AG09319 (cell line): ENCODE results near the gene SCAPER.

ENCODE experiments used
- DNase-seq: peaks from one replicate; pipeline ENCODE4 v3.0.0-alpha.2; 2010; ENCODE audit warnings: low read depth; ENCODE audit errors: extremely low read depth
- TF ChIP-seq, protein P1 (sequence below): IDR thresholded peaks from 2 replicates; pipeline ENCODE4 v1.5.1; 2011; ENCODE audit warnings: low read depth, mild to moderate bottlenecking, inconsistent platforms, low read length, moderate library complexity

Gene SCAPER

DNA sequence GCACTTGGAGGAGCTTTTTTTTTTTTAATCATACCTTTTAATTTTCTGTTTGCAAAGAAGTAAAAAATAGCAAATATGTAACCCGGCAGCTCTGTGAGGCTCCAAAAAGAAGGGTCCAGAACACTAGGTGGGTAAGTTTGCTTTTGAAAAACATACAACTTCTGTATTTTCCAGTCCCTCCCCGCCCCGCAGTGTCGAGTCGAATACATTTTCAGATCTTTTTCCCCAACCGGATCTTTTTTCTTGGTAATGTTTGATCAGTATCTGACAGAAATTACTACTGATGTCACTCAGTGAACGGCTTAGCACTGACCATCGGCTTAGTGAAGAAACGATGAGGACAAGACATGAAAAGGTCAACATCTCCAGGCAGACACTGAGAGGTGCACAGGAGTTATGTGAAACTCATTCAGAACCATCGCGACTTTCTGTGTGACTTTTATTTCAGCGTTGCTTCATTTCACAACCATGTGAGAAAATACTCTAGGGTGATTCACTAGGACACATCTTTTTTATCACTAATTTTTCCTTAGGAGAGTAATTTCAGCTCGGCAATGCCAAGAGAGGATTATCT lies 557.6 kb downstream of the SCAPER start:
- TF ChIP-seq, protein P1, sequence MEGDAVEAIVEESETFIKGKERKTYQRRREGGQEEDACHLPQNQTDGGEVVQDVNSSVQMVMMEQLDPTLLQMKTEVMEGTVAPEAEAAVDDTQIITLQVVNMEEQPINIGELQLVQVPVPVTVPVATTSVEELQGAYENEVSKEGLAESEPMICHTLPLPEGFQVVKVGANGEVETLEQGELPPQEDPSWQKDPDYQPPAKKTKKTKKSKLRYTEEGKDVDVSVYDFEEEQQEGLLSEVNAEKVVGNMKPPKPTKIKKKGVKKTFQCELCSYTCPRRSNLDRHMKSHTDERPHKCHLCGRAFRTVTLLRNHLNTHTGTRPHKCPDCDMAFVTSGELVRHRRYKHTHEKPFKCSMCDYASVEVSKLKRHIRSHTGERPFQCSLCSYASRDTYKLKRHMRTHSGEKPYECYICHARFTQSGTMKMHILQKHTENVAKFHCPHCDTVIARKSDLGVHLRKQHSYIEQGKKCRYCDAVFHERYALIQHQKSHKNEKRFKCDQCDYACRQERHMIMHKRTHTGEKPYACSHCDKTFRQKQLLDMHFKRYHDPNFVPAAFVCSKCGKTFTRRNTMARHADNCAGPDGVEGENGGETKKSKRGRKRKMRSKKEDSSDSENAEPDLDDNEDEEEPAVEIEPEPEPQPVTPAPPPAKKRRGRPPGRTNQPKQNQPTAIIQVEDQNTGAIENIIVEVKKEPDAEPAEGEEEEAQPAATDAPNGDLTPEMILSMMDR = no peak

DNA sequence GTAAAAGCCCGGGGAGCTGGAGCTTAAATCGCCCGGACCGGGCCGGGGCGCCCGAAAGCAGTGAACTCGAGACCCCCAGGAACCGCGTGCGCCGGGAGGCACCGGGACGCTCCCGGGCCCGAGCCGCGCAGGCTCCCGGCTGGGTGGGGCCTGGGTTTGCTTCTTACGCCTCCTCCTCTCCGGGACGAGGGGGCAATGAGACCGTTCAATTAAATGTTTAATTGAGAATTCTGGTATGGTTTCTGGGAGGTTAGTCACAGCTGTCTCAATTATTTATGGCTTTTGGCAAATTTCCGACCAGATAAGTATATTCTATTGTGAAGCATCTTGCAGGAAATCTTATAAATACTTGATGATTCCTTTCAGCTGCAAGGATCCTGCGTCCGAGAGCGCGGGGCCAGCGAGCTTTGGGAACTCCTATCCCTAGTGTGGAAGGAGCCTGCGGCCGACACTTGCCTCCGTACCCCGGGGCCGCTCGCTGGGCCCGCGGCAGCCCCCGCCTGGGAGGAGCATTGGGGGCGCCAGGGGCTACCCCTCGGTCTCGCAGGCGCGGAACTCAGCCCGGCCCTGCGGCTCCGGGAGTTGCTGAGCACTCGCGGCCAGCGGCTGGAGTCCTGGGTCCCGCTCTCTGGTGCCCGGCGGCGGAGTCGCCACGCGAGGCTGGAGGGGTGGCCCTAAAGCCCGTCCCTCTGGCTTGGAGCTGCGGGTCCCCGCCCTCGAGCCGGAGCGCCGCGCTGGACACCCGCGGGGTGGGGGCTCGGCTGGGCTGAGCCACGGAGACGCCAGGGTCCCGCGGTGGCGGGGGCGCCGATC lies 558.3 kb downstream of the SCAPER start:
- DNase-seq = no peak
- TF ChIP-seq, protein P1 = no peak

More for the DNA sequence above, 557.6 kb downstream of the SCAPER start:
- no peak for DNase-seq

DNA sequence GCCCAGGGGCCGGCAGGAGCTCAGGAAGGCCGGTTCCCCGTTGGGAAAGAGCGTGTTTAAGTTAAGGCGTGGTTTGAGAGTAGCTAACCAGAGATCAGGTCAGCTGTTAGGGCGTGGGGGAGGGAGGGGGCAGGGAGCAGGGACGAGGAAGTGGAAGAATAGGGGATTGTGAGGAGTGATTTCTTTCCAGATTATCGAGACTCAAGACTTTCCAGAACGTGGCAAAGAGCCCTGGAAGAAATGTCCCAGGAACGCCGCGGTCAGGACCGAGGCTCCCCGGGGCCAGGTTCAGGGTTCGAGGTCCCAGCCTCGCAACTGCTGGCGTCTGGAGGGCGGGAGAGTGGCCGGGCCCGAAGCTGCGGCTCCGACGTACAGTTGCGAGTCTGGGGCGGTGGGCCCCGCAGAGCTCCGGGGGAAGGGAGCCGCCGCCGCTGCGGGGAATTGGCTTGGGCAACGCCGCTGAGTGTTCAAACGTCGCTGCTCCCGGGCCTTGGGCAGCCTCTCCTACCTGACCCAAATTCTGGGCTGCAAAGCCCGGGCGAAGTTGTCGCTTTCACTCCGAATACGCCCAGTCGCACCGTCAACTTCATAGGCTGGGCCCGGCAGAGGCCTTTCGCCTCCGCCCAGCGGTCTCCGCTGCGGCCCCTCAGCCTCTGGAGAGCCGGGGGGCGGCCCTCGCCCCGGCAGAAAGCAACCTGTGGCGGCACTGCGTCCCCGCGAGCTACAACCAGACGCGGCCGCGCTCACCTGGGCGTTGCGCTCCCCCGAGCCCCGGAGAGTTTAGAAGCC lies 559.1 kb downstream of the SCAPER start:
- TF ChIP-seq, protein P1 = no peak
- DNase-seq = no peak

DNA sequence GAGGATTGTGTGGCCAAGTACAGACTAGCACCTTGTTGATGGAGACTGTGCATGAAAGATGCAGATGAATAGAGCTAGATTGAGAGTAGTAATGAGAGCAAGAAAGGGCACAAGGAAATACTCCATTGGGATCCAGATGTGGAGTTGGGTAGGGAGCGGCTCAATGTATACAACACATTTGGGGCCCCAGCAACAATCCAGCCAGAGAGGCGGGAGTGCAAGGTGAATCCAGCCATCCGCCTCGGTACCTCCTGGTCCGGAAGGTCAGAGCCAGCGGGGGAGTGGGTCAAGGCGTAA lies 559.6 kb downstream of the SCAPER start:
- TF ChIP-seq, protein P1 = no peak
- no peak for DNase-seq

DNA sequence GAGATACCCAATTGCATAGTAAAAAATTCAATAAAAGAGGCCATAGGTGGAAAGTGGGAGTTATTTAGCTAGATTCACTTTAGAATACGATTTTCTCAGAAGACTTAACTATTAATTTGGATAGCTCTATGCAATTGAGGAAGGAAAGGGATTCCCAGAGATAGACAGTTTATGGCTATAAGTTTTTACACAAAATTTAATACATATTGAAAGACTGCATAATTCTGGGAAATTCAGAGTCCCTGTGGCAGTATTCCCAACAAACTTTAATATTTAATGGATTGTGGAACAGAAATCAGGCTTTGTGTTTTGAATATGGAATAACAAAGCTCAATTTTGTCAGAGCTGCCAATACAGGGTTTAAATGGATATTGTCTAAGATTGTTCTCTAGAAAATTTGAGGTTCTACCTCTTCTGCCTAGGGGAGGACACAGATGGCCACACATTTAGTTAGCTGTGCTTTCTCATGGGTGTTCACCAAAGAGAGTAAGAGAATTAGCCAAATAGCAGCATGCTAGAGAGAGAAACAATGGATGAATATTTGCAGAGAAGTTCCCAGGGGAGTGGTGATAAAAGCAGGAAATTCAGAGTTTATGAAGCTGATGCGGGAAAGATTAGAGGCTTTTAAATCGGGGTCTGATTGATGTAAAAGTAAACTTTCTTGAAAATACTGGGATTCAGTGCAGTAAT lies 560.1 kb downstream of the SCAPER start:
- DNase-seq = no peak
- TF ChIP-seq, protein P1 = no peak

DNA sequence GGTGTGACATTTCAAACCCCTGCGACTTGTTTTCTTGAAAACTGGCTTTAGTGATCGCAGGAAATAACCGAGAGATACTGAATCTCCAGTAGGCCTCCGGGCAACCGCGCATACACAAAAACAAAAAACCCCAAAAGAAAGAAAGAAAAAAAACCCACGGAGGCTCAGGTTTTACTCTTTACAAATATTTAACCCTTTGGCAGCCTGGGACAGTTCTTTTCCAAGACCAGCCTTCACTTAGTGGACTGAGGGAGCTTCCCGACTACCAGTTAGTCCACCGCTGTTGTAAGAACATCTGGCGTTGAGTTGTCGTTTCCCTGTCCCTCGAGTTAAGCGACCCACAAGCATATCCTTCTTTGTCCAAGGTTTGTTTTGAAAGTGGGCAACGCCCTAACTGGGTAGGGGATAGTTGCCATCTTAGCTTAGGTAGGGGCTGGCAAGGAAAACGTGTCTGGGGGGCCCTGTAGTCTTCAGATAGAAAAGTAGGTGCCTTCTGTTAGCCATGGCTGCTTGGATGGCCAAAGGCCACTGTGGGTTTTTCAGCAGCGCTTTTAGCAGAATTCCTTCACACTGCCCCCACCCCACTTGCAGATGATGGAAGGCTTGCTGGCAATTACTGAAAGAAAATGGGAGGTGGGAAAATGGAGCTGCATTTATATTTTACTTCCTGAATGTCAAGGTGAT lies 561.7 kb downstream of the SCAPER start:
- no peak for DNase-seq
- TF ChIP-seq, protein P1 = no peak
